GM19455 (cell line): ENCODE results near the gene SRCAP.
A peak's percentile ranks its signal among the peaks of the same experiment; 100 is the strongest.

Source experiments
- ATAC-seq: cut with Tn5 transposase; IDR thresholded peaks from one replicate; pipeline ENCODE4 v1.9.1; 2021; ENCODE audit not compliant: unreplicated experiment

SRCAP gene

GRCh38 chr16:30698816-30699614, at the start of gene SRCAP:
Gene SRCAP, plus strand, starts transcription at chr16:30699171. Its CDS starts 1,654 bp downstream, at chr16:30700825.
- peak; percentile 35 for ATAC-seq

GRCh38 chr16:30649725-30650368, 49.1 kb upstream of the SRCAP start:
- ATAC-seq, result peak; percentile 9

GRCh38 chr16:30650369-30651123, 48.4 kb upstream of the SRCAP start, which contains the start of gene PRR14:
Gene PRR14, plus strand, starts transcription at chr16:30650960. Its CDS starts 686 bp downstream, at chr16:30651646.
- ATAC-seq, result peak; percentile 58

GRCh38 chr16:30651124-30652004, 47.6 kb upstream of the SRCAP start:
- peak; percentile 45 for ATAC-seq

- no peak for ATAC-seq
These were observed 47.0 kb upstream of the SRCAP start for GRCh38 chr16:30652005-30652296.

- no peak for ATAC-seq
These were observed 46.3 kb upstream of the SRCAP start for GRCh38 chr16:30652718-30653117.

- ATAC-seq, result no peak
These were observed 44.1 kb upstream of the SRCAP start for GRCh38 chr16:30654856-30655255.

GRCh38 chr16:30655815-30656347, 43.1 kb upstream of the SRCAP start:
- no peak for ATAC-seq

GRCh38 chr16:30656388-30656787, 42.6 kb upstream of the SRCAP start:
- no peak for ATAC-seq

- ATAC-seq, result no peak
These were observed 41.8 kb upstream of the SRCAP start for GRCh38 chr16:30656974-30657865.

- peak; percentile 76 for ATAC-seq
These were observed 40.9 kb upstream of the SRCAP start, which contains the start of gene FBRS for GRCh38 chr16:30657866-30658730. Gene FBRS, plus strand, starts transcription at chr16:30658431. Its CDS starts 1,088 bp downstream, at chr16:30659519.

- peak; percentile 28 for ATAC-seq
These were observed 40.1 kb upstream of the SRCAP start for GRCh38 chr16:30658731-30659506.

- no peak for ATAC-seq
These were observed 39.2 kb upstream of the SRCAP start for GRCh38 chr16:30659507-30660423.

GRCh38 chr16:30660424-30661261, 38.3 kb upstream of the SRCAP start:
- ATAC-seq, result no peak

- no peak for ATAC-seq
These were observed 36.5 kb upstream of the SRCAP start for GRCh38 chr16:30662449-30662848.

- no peak for ATAC-seq
These were observed 35.9 kb upstream of the SRCAP start for GRCh38 chr16:30663038-30663437.
